ENCODE results near the gene PPP1R7. TPM values are rescaled to one million over a fixed set of nuclear protein-coding genes. Genes with fewer than 3 reads are reported as not detected.
A peak's percentile ranks its signal among the peaks of the same experiment; 100 is the strongest.

PPP1R7 gene
- total and polyA plus RNA-seq, 2 donors from 2014 or later: 64.6 to 94.9 TPM

DNA sequence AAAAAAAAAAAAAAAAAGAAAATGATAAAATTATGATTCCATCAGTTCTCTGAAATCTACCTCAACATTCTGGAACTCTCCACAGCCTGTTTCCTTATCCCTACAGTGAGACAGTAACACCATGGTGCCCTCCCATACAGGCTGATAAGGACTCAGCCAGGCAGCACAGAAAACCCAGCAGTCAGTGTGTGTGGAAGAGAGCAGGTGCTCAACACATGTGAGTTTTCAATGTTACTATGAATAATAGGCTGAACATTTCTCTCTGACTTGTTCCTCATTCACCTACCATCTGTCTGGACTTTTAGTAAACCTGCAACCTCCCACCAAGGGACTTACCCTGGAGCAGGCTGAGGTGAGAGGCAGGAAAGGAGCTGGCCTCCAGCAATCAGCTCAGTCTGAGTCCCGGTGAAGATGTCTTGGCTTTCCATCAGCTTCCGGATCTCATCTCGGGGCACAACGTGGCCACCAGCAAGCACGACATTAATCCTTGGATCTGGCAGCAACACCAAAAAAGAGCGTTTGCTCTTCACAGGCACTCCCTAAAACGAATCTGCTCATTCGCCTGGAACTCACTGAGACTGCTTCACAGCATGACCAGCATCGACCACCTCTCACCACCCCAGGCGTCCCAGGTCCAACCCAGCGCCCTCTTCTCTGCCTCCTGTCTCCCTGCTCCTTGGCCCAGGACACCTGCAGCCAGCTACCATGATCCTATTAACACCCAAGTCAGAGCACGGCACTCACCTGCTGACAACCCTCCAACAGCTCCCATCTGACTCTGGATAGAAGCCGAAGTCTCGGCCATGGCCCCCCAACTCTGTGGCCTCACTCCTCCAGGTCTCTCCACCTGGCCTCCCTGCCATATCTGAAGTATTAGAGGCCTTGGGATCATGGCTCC lies 17.5 kb upstream of the PPP1R7 start:
- no peaks in the 10 kb centered on the region for H3K27me3 ChIP-seq (ENCODE audit: control insufficient read depth, insufficient read depth, low read length)
- no peak overlapping the region for H3K4me3 ChIP-seq (ENCODE audit: low read length in 3 of 3)
- no peaks in the 10 kb centered on the region for H3K9me3 ChIP-seq (ENCODE audit: control insufficient read depth in 2 of 3, insufficient read depth in 1 of 3, low read length in 3 of 3)
- no peaks in the 10 kb centered on the region for H3K36me3 ChIP-seq (ENCODE audit: control insufficient read depth in 2 of 3, insufficient read depth in 3 of 3, low read length in 3 of 3)
- peaks cover 0 to 4% (median 0%) of the 10 kb centered on the region in 3 donors for H3K4me1 ChIP-seq (ENCODE audit: control insufficient read depth in 2 of 3, insufficient read depth in 2 of 3, low read depth in 1 of 3, low read length in 3 of 3)
- no peak overlapping the region for H3K27ac ChIP-seq (ENCODE audit: low read depth in 2 of 2, low read length in 2 of 2)
- no peak for FAIRE-seq
- intact Hi-C loops (cut with DNase I): no loop called here
- no peak overlapping the region for H3K9ac ChIP-seq (ENCODE audit: low read length in 3 of 3)
- TF ChIP-seq CTCF (IDR thresholded peaks at IDR 0.05; ENCODE audit: borderline replicate concordance, extremely low read depth, insufficient read depth): no peak
- peak in 1 of 5 donors; percentile 48 for DNase-seq

- H3K27ac ChIP-seq (ENCODE audit: low read depth in 2 of 2, low read length in 2 of 2): no peak overlapping the region
- intact Hi-C loops (cut with DNase I): no loop called here
- no peak overlapping the region for H3K4me3 ChIP-seq (ENCODE audit: low read length in 3 of 3)
- FAIRE-seq (no peak), DNase-seq (peak in 1 of 5 donors; percentile 29)
- no peak overlapping the region for H3K9ac ChIP-seq (ENCODE audit: low read length in 3 of 3)
- no peaks in the 10 kb centered on the region for H3K9me3 ChIP-seq (ENCODE audit: control insufficient read depth in 2 of 3, insufficient read depth in 1 of 3, low read length in 3 of 3)
- H3K36me3 ChIP-seq (ENCODE audit: control insufficient read depth in 2 of 3, insufficient read depth in 3 of 3, low read length in 3 of 3): no peaks in the 10 kb centered on the region
- H3K27me3 ChIP-seq (ENCODE audit: control insufficient read depth, insufficient read depth, low read length): no peaks in the 10 kb centered on the region
- TF ChIP-seq CTCF (IDR thresholded peaks at IDR 0.05; ENCODE audit: borderline replicate concordance, extremely low read depth, insufficient read depth): no peak
- H3K4me1 ChIP-seq (ENCODE audit: control insufficient read depth in 2 of 3, insufficient read depth in 2 of 3, low read depth in 1 of 3, low read length in 3 of 3): peaks cover 0 to 4% (median 0%) of the 10 kb centered on the region in 3 donors
Measured at GRCh38 chr2:241133436-241133820, 16.8 kb upstream of the PPP1R7 start.

GRCh38 chr2:241134711-241135110 lies 15.6 kb upstream of the PPP1R7 start:
- intact Hi-C loops (cut with DNase I): no loop called here
- Histone ChIP-seq H3K4me1 (ENCODE audit: control insufficient read depth in 2 of 3, insufficient read depth in 2 of 3, low read depth in 1 of 3, low read length in 3 of 3) (peaks cover 0 to 4% (median 0%) of the 10 kb centered on the region in 3 donors), H3K36me3 (ENCODE audit: control insufficient read depth in 2 of 3, insufficient read depth in 3 of 3, low read length in 3 of 3) (no peaks in the 10 kb centered on the region), H3K9ac (ENCODE audit: low read length in 3 of 3) (no peak overlapping the region), H3K27me3 (ENCODE audit: control insufficient read depth, insufficient read depth, low read length) (no peaks in the 10 kb centered on the region), H3K27ac (ENCODE audit: low read depth in 2 of 2, low read length in 2 of 2) (no peak overlapping the region), H3K9me3 (ENCODE audit: control insufficient read depth in 2 of 3, insufficient read depth in 1 of 3, low read length in 3 of 3) (no peaks in the 10 kb centered on the region), H3K4me3 (ENCODE audit: low read length in 3 of 3) (no peak overlapping the region)
- DNase-seq: peak in 1 of 5 donors; percentile 59
- TF ChIP-seq CTCF (IDR thresholded peaks at IDR 0.05; ENCODE audit: borderline replicate concordance, extremely low read depth, insufficient read depth): no peak
- no peak for FAIRE-seq

Data from kidney (tissue), 14 donors.